Stimulated activated CD8-positive, alpha-beta memory T cell treated with anti-CD3 and anti-CD28 coated beads, Interleukin-12 subunit alpha, Interleukin-12 subunit beta, amount 100 ng/mL, for 1 hour (primary cell): ENCODE measurements around the gene XPNPEP2.

Source experiments
- DNase-seq: peaks from one replicate; pipeline ENCODE4 v3.0.0-alpha.2; 2020; ENCODE audit warnings: low read depth

XPNPEP2 gene

GRCh38 chrX:129750971-129751370, 12.2 kb downstream of the XPNPEP2 start:
- no peak for DNase-seq

DNA sequence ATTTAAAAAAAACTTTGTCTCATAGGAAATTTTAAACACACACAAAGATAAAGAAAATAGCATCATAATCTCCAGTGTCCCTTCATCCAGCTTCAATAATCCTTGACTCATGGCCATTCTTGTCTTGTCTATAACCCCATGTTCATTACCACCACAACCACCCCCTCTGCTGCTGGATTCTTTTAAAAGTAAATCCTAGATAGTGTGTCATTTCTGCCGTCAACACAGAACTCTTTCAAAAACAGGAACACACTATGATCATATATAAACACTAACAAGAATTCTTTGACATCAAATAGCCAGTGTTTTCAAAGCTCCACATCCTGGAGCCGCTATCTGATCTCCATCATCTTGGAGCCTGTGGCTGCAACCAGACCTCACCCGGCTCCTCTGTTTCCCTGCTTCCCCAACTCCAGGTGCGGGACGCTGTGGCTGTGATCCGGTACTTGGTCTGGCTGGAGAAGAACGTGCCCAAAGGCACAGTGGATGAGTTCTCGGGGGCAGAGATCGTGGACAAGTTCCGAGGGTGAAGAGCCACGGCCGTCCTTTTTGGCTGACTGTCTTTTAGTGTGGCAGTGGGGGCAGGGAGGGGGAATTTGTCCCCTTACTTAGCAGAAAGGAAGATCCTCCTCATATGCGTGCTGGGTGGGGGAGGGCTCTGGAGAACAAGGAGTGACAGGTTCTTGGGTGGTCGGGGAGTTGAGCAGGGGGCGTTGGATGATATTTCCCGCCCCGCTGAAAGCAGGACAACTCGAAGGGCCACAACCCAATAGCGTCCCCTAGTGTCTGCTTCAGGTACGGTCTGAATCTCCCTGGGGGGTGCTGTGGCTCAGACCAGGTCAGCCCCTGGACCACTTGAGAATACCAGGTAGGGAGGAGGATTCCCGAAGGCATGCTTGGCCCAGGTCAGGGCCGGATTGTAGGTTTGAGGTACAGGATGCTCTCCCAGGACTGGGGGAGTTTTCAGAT, 15.6 kb downstream of the XPNPEP2 start:
- DNase-seq, result no peak

- no peak for DNase-seq
Observed at GRCh38 chrX:129755779-129756650, 17.2 kb downstream of the XPNPEP2 start.

GRCh38 chrX:129759576-129760061, 20.8 kb downstream of the XPNPEP2 start:
- DNase-seq, result no peak

DNA sequence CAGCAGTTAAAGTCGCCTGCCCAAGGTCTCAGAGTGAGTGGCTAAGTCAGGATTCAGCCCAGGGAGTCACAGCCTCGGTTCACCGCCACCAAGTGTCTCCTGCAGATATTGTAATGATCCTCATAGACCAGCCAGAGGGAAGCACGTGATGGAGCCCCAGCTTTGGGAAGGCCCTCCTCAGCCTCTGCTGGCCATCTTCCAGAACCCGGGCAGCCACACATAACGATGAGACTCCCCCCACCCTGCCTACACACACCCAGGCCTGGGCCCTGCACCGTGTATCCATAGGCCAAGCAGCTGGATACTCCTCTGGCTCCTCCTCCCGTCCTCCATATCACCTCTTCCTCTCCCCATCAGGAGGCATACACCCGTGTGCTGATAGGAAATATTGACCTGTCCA, 21.4 kb downstream of the XPNPEP2 start:
- no peak for DNase-seq

- no peak for DNase-seq
Observed at GRCh38 chrX:129760981-129761380, 22.2 kb downstream of the XPNPEP2 start.

- DNase-seq, result no peak
Observed at GRCh38 chrX:129761596-129761995, 22.8 kb downstream of the XPNPEP2 start.

- DNase-seq, result no peak
Observed at GRCh38 chrX:129762448-129762847, 23.7 kb downstream of the XPNPEP2 start.

GRCh38 chrX:129763666-129764065, 24.9 kb downstream of the XPNPEP2 start:
- DNase-seq, result no peak

DNA sequence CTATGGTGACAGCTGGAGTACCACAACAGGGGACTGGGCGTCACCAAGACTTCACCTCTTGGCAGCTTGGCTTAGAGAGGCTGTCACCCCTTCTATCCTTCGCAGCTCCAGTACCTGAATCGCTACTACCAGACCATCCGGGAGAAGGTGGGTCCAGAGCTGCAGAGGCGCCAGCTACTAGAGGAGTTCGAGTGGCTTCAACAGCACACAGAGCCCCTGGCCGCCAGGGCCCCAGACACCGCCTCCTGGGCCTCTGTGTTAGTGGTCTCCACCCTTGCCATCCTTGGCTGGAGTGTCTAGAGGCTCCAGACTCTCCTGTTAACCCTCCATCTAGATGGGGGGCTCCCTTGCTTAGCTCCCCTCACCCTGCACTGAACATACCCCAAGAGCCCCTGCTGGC, 29.4 kb downstream of the XPNPEP2 start:
- DNase-seq, result no peak

- DNase-seq, result no peak
Observed at GRCh38 chrX:129768586-129769466, 30.0 kb downstream of the XPNPEP2 start.

GRCh38 chrX:129769467-129770154, 30.8 kb downstream of the XPNPEP2 start:
- DNase-seq, result no peak

GRCh38 chrX:129771266-129771995, 32.7 kb downstream of the XPNPEP2 start:
- no peak for DNase-seq

DNA sequence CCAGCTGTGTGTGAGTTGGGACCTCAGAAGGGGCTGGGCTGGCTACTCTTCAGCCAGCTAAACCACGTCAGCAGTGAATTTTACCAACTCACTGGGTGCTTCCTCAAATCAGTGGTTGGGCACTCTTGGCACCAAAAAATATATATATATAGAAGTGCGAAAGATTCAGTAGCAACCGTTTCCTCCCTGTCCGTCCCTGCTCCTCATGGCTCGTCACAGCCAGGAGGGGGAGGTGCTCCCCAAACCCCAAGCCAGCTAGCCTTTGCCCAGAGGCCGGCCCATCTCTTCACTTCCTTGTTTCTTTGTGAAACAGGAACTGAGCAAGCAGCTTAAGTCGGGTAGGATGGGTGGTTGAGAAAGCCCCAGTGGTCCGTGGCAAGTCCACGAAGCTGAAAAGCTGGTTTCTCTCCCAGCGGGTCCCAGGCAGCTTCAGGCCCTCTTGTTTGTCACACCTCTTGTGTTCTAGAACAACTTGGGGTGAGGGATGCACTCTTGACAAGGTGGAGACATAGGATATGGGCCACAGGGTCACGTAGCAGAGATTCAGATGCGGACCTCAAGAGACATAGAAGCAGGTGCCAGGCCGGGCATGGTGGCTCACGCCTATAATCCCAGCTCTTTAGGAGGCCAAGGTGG, 34.1 kb downstream of the XPNPEP2 start:
- no peak for DNase-seq

- DNase-seq, result no peak
Observed at GRCh38 chrX:129773649-129774458, 35.1 kb downstream of the XPNPEP2 start.

DNA sequence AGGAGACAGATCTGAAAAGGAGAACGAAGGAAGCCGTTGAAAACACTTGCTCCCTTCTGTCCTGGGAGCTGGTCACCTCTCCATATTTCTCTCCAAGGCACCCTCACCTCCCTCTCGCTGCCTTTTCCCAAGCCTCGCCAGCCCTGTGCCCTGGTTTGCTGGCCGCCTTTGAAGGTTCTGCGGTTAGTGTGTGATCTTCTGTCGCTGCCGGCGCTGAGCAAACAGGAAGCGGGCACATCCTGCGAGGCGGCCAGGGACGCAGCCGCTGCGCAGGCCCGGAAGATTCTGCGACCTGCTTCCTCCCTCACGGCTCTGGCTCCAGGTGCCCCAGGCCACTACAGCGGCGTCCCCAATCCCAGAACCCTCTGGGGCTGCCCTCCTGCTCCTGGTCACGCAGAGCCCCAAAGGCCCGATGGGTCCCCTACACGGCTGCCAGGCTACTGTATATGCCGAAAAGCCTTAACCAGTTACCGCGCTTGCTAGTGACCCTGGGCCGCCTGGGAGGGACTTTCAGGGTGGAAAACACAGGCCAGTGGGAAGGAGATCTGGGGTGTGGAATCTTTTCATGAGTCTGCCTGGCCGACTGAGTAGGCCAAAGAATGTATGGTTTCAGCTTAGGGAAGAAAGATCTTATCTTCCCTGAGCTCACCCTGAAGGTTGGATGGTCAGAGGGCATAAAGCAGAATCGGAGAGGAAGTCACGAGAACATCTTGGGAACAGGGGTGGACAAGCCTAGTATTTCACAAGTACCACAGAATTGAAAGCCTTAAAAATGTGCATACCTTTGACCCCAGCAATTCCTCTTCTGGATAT, 38.6 kb downstream of the XPNPEP2 start:
- no peak for DNase-seq

DNA sequence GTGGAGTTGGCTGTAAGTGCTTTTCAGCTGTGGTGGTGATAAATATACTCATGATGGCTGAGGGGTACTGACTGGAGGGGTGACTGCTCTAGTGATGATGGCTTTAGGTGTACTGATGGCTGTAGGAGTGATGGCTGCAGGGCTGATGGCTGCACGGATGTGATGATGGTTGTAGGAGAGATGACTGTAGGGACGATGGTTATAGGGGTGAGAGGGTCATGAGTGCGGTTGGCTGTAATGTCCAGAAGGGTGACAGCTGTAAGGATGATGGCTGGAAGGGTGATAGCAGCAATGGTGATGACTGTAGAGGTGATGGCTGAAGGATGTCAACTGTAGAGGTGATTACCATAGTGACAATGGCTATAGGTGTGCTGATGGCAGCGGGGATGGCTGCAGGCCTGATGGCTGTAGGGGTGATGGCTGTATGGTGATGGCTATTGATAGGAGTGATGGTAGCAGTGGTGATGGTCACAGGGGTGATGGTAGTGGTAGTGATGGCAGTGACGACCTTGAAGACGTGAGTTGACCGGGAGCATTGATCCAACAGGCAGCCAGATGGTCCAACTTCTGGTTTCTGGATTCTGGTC, 40.4 kb downstream of the XPNPEP2 start:
- no peak for DNase-seq

- no peak for DNase-seq
Observed at GRCh38 chrX:129779747-129780146, 41.0 kb downstream of the XPNPEP2 start, which contains the start of gene SASH3. TSS of gene SASH3 (plus strand) at chrX:129779949. CDS start at chrX:129780098, 149 bp downstream.
